Measurements from ENCODE around the gene RNF41.

Gene RNF41

DNA sequence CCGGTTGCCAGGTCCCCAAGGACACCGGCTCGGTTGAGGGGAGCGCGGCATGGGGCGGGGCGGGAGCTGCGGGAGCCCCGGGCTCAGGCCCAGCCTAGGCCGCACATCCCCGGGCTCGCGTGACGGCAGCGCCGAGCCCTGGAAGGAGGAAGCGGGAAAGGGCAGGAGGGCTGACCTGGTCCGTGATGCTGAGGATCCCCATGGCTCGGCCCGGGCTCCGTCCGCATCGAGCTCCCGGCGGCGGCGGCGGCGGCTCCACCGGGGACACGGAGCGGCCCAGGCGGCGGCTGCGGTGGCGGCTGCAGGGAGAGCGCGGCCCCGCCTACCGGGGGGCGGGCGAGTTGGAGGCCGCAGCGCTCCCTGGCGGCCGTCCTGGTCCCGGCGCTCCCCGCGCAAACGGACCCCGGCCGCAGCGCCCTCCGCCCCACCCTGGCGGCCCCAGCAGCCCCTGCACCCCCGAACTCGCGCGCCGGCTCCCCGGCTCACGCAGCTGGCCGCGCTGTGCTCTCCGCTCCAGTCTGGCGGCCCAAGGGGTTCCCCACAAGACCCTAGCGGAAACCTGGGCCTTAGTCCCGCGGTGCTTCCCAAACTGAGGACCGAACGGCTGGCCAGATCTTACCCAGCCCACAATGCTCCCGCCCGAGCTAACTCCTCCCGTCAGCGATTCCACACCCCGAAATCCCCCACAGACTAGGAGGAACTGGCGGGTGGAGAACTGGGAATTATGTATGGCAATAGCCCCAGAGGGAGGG, 36.5 kb upstream of the RNF41 start, which contains the start of gene ANKRD52:
Gene ANKRD52, minus strand, starts transcription at position 317 of the 752 bp plus-strand sequence. Its CDS starts 115 bp downstream, at position 202.
- no peaks in the 10 kb centered on the region for H3K9me2 ChIP-seq (replicated peaks; ENCODE audit: insufficient read depth, low read length)
- H3K27me3 ChIP-seq (ENCODE audit: low read length) = no peaks in the 10 kb centered on the region
- H3K4me2 ChIP-seq (ENCODE audit: low read depth, low read length, poor library complexity, severe bottlenecking) = peak within 1 kb of the TSS; percentile 94
- peak within 1 kb of the TSS; percentile 66 for H3K4me3 ChIP-seq (ENCODE audit: insufficient read depth, low read length, poor library complexity, severe bottlenecking)
- H2AFZ ChIP-seq (ENCODE audit: low read depth, low read length, severe bottlenecking) = peak within 1 kb of the TSS; percentile 99
- no peaks in the 10 kb centered on the region for H3K36me3 ChIP-seq (ENCODE audit: low read length)
- H4K20me1 ChIP-seq (ENCODE audit: low read depth, low read length) = no peaks in the 10 kb centered on the region
- no peaks in the 10 kb centered on the region for H3K9me3 ChIP-seq (ENCODE audit: insufficient read depth, low read length)
- H3K27ac ChIP-seq (ENCODE audit: low read depth, low read length) = peak within 1 kb of the TSS; percentile 13
- TF ChIP-seq CTCF (IDR thresholded peaks at IDR 0.05; ENCODE audit: insufficient read depth, low read length, poor library complexity, severe bottlenecking) = peak; percentile 53
- TF ChIP-seq EZH2phosphoT487 (conservative IDR thresholded peaks at IDR 0.05; ENCODE audit: low read length) = no peak
- H3K9ac ChIP-seq (ENCODE audit: low read length) = peak within 1 kb of the TSS; percentile 73
- peaks cover 10% of the 10 kb centered on the region; the same call in 1 of the 2 replicates for H3K79me2 ChIP-seq (ENCODE audit: insufficient read depth, low read length)
- H3F3A ChIP-seq (ENCODE audit: insufficient read depth) = peaks cover 3% of the 10 kb centered on the region; the same call in 1 of the 2 replicates

DNA sequence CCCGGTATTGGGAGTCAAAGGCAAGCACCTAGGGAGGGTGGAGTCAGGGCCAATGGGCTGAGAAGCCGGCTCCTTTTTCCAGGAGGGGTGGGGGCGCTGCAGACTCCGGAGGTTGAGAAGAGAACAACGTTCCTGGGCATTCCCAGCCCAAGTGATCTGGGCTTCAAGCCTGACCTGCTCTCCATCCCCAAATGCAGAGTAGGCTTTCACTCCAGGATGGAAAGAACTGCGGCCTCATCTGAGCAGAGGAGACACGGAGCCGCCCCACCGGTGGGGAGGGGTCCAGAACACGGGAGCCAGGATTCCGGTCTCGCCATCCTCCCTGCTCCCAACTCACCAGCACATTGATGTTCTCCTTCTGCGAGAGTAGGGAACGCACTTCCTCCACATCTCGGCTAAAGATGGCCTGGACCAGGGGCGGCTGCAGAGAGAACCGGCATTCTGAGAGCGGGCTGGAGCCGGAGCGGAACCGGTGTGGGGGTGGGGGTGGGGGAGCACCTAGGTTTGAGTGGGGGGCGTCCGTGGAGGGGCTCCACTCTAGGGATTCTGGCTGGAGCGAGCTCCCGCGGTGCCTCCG, 35.9 kb upstream of the RNF41 start:
- no peaks in the 10 kb centered on the region for H4K20me1 ChIP-seq (ENCODE audit: low read depth, low read length)
- peak overlapping the region; percentile 45 for H2AFZ ChIP-seq (ENCODE audit: low read depth, low read length, severe bottlenecking)
- peaks cover 3% of the 10 kb centered on the region; the same call in 1 of the 2 replicates for H3F3A ChIP-seq (ENCODE audit: insufficient read depth)
- H3K9ac ChIP-seq (ENCODE audit: low read length) = peak overlapping the region; percentile 73
- H3K27me3 ChIP-seq (ENCODE audit: low read length) = no peaks in the 10 kb centered on the region
- peak overlapping the region; percentile 70 for H3K4me2 ChIP-seq (ENCODE audit: low read depth, low read length, poor library complexity, severe bottlenecking)
- no peak for TF ChIP-seq CTCF (IDR thresholded peaks at IDR 0.05; ENCODE audit: insufficient read depth, low read length, poor library complexity, severe bottlenecking)
- no peak for TF ChIP-seq EZH2phosphoT487 (conservative IDR thresholded peaks at IDR 0.05; ENCODE audit: low read length)
- H3K36me3 ChIP-seq (ENCODE audit: low read length) = no peaks in the 10 kb centered on the region
- H3K27ac ChIP-seq (ENCODE audit: low read depth, low read length) = peak overlapping the region; percentile 13
- peaks cover 10% of the 10 kb centered on the region; the same call in 1 of the 2 replicates for H3K79me2 ChIP-seq (ENCODE audit: insufficient read depth, low read length)
- H3K9me2 ChIP-seq (replicated peaks; ENCODE audit: insufficient read depth, low read length) = no peaks in the 10 kb centered on the region
- H3K9me3 ChIP-seq (ENCODE audit: insufficient read depth, low read length) = no peaks in the 10 kb centered on the region
- H3K4me3 ChIP-seq (ENCODE audit: insufficient read depth, low read length, poor library complexity, severe bottlenecking) = peak overlapping the region; percentile 66

- H3K79me2 ChIP-seq (ENCODE audit: insufficient read depth, low read length) = peaks cover 10% of the 10 kb centered on the region; the same call in 1 of the 2 replicates
- no peaks in the 10 kb centered on the region for H4K20me1 ChIP-seq (ENCODE audit: low read depth, low read length)
- H3K9me3 ChIP-seq (ENCODE audit: insufficient read depth, low read length) = no peaks in the 10 kb centered on the region
- H3K27ac ChIP-seq (ENCODE audit: low read depth, low read length) = no peak overlapping the region
- no peak for TF ChIP-seq CTCF (IDR thresholded peaks at IDR 0.05; ENCODE audit: insufficient read depth, low read length, poor library complexity, severe bottlenecking)
- no peak for TF ChIP-seq EZH2phosphoT487 (conservative IDR thresholded peaks at IDR 0.05; ENCODE audit: low read length)
- no peaks in the 10 kb centered on the region for H3K9me2 ChIP-seq (replicated peaks; ENCODE audit: insufficient read depth, low read length)
- peak overlapping the region; percentile 73 for H3K9ac ChIP-seq (ENCODE audit: low read length)
- H2AFZ ChIP-seq (ENCODE audit: low read depth, low read length, severe bottlenecking) = no peak overlapping the region
- H3F3A ChIP-seq (ENCODE audit: insufficient read depth) = peaks cover 3% of the 10 kb centered on the region; the same call in 1 of the 2 replicates
- H3K27me3 ChIP-seq (ENCODE audit: low read length) = no peaks in the 10 kb centered on the region
- H3K4me3 ChIP-seq (ENCODE audit: insufficient read depth, low read length, poor library complexity, severe bottlenecking) = peak overlapping the region; percentile 66
- peak overlapping the region; percentile 70 for H3K4me2 ChIP-seq (ENCODE audit: low read depth, low read length, poor library complexity, severe bottlenecking)
- H3K36me3 ChIP-seq (ENCODE audit: low read length) = no peaks in the 10 kb centered on the region
Measured at GRCh38 chr12:56257071-56257470, 35.3 kb upstream of the RNF41 start.

Data from SU-DHL-6 (cell line).